GM13977 (cell line): ENCODE measurements around the gene EPB41L1.

Experiments used
- DNase-seq: peaks from one replicate; pipeline ENCODE4 v3.0.0; 2012; ENCODE audit warnings: low spot score
- CTCF ChIP-seq: IDR thresholded peaks from 2 replicates; pipeline ENCODE4 v1.5.1; 2012; ENCODE audit warnings: mild to moderate bottlenecking, control low read depth; ENCODE audit not compliant: insufficient read depth; ENCODE audit errors: extremely low read depth, missing control alignments
- in situ Hi-C: fragments of 300-500 bp; cut with MboI; formaldehyde crosslinking; loops from one replicate; pipeline ENCODE4 v1.12.0; 2022; ENCODE audit warnings: low sequenced_read_pairs, low pct_unique_long_range_greater_than_20kb, mixed read lengths, inconsistent platforms; ENCODE audit not compliant: unreplicated experiment

EPB41L1 gene

GRCh38 chr20:36218380-36219064 is 64.0 kb downstream of the EPB41L1 start:
- DNase-seq = no peak
- in situ Hi-C loops = loop anchor here (25.0 kb wide), 1 partner anchor 219 kb away; no protein-coding TSS in a partner anchor
- TF ChIP-seq CTCF = no peak

GRCh38 chr20:36219671-36220220 is 65.2 kb downstream of the EPB41L1 start:
- in situ Hi-C loops = loop anchor here (25.0 kb wide), 1 partner anchor 218 kb away; no protein-coding TSS in a partner anchor
- DNase-seq = no peak
- no peak for TF ChIP-seq CTCF

DNA sequence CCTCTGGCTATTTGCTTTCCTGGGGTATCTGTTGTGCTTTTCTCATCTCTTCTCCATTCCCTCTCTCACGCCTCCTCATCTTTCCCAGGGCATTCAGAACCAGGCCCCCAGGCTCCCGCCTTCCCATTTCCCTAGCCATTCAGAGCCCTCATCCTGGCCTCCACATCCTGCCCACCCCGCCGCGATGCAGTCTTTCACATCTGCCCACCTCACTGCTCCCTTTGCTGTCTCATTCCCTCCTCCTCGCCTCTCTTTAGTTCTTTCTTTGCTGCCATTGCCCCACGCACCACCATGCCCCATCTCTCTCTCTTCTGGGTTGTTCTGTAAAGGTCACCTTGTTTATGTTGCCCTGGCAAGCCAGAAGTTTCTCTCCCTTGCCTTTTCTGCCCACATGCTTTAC is 71.1 kb downstream of the EPB41L1 start:
- no peak for TF ChIP-seq CTCF
- DNase-seq = no peak
- in situ Hi-C loops = no loop called here

- no peak for DNase-seq
- no peak for TF ChIP-seq CTCF
- in situ Hi-C loops = no loop called here
Measured at GRCh38 chr20:36228770-36229169, 74.2 kb downstream of the EPB41L1 start.

DNA sequence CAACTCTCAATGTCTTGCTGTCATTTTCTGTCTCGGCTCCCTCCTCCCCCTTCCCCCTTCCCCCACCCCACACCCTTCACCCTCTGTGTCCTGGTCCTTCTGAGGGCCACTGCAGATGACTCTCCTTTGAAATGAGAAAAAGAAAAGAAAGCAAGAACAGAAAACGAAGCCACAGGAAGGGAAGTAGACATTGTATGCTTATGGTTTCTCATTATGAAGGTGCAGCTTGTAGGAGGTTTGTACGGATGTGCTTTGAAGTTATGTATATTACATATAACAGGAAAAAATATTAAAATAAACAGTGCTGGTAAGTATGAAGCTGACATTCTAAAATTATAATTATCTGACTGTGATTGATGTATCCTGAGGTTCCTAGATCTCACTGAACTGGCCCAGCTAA is 75.5 kb downstream of the EPB41L1 start:
- TF ChIP-seq CTCF = no peak
- DNase-seq = no peak
- in situ Hi-C loops = no loop called here

- no peak for DNase-seq
- no peak for TF ChIP-seq CTCF
- in situ Hi-C loops = no loop called here
Measured at GRCh38 chr20:36231331-36231730, 76.8 kb downstream of the EPB41L1 start.
